Esophagus muscularis mucosa (tissue), 4 donors: ENCODE data around the gene CREB3L2.

ENCODE experiments used
- EP300 ChIP-seq: sonication (generic); formaldehyde crosslinking; IDR thresholded peaks from one replicate; pipeline ENCODE4 v1.6.1; 2017; ENCODE audit warnings: antibody characterized with exemption
- POLR2A ChIP-seq: fragments of 450-650 bp; IDR thresholded peaks from one replicate; pipeline ENCODE4 v1.6.1; 2017; ENCODE audit warnings: antibody characterized with exemption, moderate library complexity, mild to moderate bottlenecking, low read depth
- POLR2AphosphoS5 ChIP-seq, 2 donors: sonication (generic); formaldehyde crosslinking; IDR thresholded peaks; one replicate each; pipeline ENCODE4 v1.6.1; 2017; ENCODE audit warnings: antibody characterized with exemption in 2 of 2
- TF ChIP-seq, protein P1 (sequence below), 3 experiments: fragments of 200-600 bp in 2 of 3; fragments of 450-650 bp in 1 of 3; sonication (generic) in 2 of 3; IDR thresholded peaks; one replicate each; pipeline ENCODE4 v1.5.1; 2017 to 2019; ENCODE audit warnings: antibody characterized with exemption in 3 of 3, mild to moderate bottlenecking in 2 of 3, moderate library complexity in 1 of 3

DNA sequence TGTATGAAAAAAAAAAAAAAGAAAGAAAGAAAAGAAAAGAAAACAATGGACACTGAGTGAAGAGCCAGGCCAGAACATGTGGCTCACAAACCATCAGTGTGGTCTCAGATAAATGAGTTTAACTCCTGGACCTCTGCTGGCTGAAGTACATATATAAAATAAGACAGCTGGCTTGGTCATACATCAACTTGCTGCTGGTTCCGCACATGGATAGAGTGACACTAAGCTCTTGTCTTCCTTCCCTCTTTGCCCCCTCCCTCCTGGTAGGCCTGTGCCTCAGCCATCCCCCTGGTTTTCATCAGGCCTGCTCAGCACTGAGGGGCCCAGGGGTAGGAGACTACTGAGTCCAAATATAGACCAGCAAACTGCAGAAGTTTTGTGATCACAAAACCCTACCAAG, 97.1 kb downstream of the CREB3L2 start:
- TF ChIP-seq, protein P1, sequence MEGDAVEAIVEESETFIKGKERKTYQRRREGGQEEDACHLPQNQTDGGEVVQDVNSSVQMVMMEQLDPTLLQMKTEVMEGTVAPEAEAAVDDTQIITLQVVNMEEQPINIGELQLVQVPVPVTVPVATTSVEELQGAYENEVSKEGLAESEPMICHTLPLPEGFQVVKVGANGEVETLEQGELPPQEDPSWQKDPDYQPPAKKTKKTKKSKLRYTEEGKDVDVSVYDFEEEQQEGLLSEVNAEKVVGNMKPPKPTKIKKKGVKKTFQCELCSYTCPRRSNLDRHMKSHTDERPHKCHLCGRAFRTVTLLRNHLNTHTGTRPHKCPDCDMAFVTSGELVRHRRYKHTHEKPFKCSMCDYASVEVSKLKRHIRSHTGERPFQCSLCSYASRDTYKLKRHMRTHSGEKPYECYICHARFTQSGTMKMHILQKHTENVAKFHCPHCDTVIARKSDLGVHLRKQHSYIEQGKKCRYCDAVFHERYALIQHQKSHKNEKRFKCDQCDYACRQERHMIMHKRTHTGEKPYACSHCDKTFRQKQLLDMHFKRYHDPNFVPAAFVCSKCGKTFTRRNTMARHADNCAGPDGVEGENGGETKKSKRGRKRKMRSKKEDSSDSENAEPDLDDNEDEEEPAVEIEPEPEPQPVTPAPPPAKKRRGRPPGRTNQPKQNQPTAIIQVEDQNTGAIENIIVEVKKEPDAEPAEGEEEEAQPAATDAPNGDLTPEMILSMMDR (IDR thresholded peaks at IDR 0.05), result no peak
- TF ChIP-seq POLR2A, result no peak
- TF ChIP-seq POLR2AphosphoS5 (IDR thresholded peaks at IDR 0.05), result no peak
- TF ChIP-seq EP300, result no peak
